Panc1 (cell line): ENCODE data around the gene AMZ1.

Source experiments
- POLR2AphosphoS5 ChIP-seq: IDR thresholded peaks from 2 replicates; pipeline ENCODE4 v1.6.1; 2012; ENCODE audit warnings: mild to moderate bottlenecking, low read depth, low read length, moderate library complexity
- SIN3A ChIP-seq: IDR thresholded peaks from 2 replicates; pipeline ENCODE4 v1.6.1; 2012; ENCODE audit warnings: low read depth, mild to moderate bottlenecking, low read length, moderate library complexity, borderline replicate concordance; ENCODE audit not compliant: insufficient read depth
- TCF7L2 ChIP-seq: IDR thresholded peaks from 2 replicates; pipeline ENCODE4 v1.6.1; 2011; ENCODE audit warnings: mild to moderate bottlenecking, low read depth, low read length, inconsistent platforms
- TF ChIP-seq, protein P1 (sequence below): fragments of 450-650 bp; IDR thresholded peaks from 2 replicates; pipeline ENCODE4 v1.5.1; 2017; ENCODE audit warnings: mild to moderate bottlenecking

DNA sequence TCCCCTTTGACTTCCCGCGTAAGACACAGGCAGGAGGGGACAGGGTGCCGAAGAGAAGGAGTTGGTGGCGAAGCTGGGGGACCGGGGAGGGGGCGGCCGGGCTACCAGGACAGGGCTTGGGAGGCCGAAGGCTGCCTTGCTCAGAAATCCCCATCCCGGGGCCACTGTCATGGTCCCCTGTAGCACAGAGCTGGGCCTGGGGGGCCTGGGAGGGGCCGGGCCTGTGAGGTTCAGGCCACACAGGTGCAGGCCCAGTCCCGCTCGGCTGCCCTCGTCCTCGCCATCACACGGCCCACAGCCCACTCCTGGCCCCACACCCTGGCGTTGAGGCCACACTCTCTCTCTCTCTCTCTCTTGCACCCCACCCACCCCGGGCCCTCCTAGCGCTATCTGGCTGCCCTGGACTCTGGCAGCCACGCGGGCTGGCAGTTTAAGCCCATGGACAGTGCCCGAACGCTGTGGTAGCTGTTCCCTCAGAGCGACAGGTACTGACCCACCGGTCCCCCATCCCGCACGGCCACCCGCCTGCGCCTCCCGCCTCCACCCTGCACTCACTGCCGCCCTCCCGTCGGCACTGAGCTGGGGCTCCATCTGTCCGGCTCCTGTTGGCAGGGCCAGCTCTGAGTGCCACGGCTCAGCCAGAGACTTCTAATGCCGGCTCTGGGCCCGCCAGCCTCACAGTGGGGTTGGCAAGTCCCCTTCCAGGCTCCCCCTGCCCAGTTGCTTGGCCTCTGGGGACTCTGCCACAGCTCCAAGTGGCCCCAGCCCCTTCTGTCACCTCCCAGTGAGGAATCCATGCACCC is 28.2 kb upstream of the AMZ1 start:
- TF ChIP-seq TCF7L2: no peak
- TF ChIP-seq, protein P1, sequence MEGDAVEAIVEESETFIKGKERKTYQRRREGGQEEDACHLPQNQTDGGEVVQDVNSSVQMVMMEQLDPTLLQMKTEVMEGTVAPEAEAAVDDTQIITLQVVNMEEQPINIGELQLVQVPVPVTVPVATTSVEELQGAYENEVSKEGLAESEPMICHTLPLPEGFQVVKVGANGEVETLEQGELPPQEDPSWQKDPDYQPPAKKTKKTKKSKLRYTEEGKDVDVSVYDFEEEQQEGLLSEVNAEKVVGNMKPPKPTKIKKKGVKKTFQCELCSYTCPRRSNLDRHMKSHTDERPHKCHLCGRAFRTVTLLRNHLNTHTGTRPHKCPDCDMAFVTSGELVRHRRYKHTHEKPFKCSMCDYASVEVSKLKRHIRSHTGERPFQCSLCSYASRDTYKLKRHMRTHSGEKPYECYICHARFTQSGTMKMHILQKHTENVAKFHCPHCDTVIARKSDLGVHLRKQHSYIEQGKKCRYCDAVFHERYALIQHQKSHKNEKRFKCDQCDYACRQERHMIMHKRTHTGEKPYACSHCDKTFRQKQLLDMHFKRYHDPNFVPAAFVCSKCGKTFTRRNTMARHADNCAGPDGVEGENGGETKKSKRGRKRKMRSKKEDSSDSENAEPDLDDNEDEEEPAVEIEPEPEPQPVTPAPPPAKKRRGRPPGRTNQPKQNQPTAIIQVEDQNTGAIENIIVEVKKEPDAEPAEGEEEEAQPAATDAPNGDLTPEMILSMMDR: no peak
- TF ChIP-seq SIN3A: no peak
- TF ChIP-seq POLR2AphosphoS5: no peak
